PFSK-1 (cell line): ENCODE results near the gene POSTN.

Source experiments
- FOXP2 ChIP-seq: optimal IDR thresholded peaks from 2 replicates; pipeline ENCODE3; 2011; ENCODE audit warnings: borderline replicate concordance, control low read depth, inconsistent platforms; ENCODE audit not compliant: insufficient read depth; ENCODE audit errors: extremely low read length, extremely low read depth
- POLR2AphosphoS5 ChIP-seq: IDR thresholded peaks from 2 replicates; pipeline ENCODE4 v1.6.1; 2012; ENCODE audit warnings: low read depth, mild to moderate bottlenecking, control low read depth, low read length, moderate library complexity
- REST ChIP-seq, 2 experiments: IDR thresholded peaks; 2 replicates each; pipeline versions ENCODE4 v1.6.1 to v1.8.0; 2011 to 2012; ENCODE audit warnings: low read depth in 2 of 2, low read length in 2 of 2, control low read depth in 1 of 2, inconsistent platforms in 1 of 2, mild to moderate bottlenecking in 1 of 2, moderate library complexity in 1 of 2; ENCODE audit not compliant: insufficient read depth in 1 of 2
- SIN3A ChIP-seq: IDR thresholded peaks from 2 replicates; pipeline ENCODE4 v1.6.1; 2012; ENCODE audit warnings: mild to moderate bottlenecking, low read length, moderate library complexity, borderline replicate concordance; ENCODE audit not compliant: insufficient read depth
- TAF1 ChIP-seq: IDR thresholded peaks from 2 replicates; pipeline ENCODE4 v1.6.1; 2012; ENCODE audit warnings: low read length, control low read depth, borderline replicate concordance; ENCODE audit not compliant: insufficient read depth

Gene POSTN

GRCh38 chr13:37597477-37598025 is 1.0 kb downstream of the POSTN start:
- TF ChIP-seq SIN3A, result no peak
- no peak for TF ChIP-seq REST (IDR thresholded peaks at IDR 0.05; ENCODE audit: insufficient read depth in 1 of 2, low read depth in 2 of 2, low read length in 2 of 2)

- no peak for TF ChIP-seq FOXP2
- TF ChIP-seq POLR2AphosphoS5, result no peak
- no peak for TF ChIP-seq TAF1
- no peak for TF ChIP-seq SIN3A
- no peak for TF ChIP-seq REST (IDR thresholded peaks at IDR 0.05; ENCODE audit: insufficient read depth in 1 of 2, low read depth in 2 of 2, low read length in 2 of 2)
Observed at GRCh38 chr13:37596805-37597204, 1.8 kb downstream of the POSTN start.

GRCh38 chr13:37595162-37595561 is 3.4 kb downstream of the POSTN start:
- TF ChIP-seq REST (IDR thresholded peaks at IDR 0.05; ENCODE audit: insufficient read depth in 1 of 2, low read depth in 2 of 2, low read length in 2 of 2), result no peak
- TF ChIP-seq POLR2AphosphoS5, result no peak
- no peak for TF ChIP-seq FOXP2
- TF ChIP-seq TAF1, result no peak
- TF ChIP-seq SIN3A, result no peak

- TF ChIP-seq TAF1, result no peak
- TF ChIP-seq SIN3A, result no peak
- no peak for TF ChIP-seq FOXP2
- TF ChIP-seq POLR2AphosphoS5, result no peak
- no peak for TF ChIP-seq REST (IDR thresholded peaks at IDR 0.05; ENCODE audit: insufficient read depth in 1 of 2, low read depth in 2 of 2, low read length in 2 of 2)
Observed at GRCh38 chr13:37594550-37594949, 4.0 kb downstream of the POSTN start.

GRCh38 chr13:37587236-37587635 is 11.3 kb downstream of the POSTN start:
- TF ChIP-seq SIN3A (no peak), POLR2AphosphoS5 (no peak), REST (IDR thresholded peaks at IDR 0.05; ENCODE audit: insufficient read depth in 1 of 2, low read depth in 2 of 2, low read length in 2 of 2) (no peak), FOXP2 (no peak), TAF1 (no peak)
